Thyroid gland (tissue), 4 donors: ENCODE data around the gene FEV.

ENCODE experiments used
- CTCF ChIP-seq, 6 experiments: fragments of 200-600 bp in 3 of 6; fragments of 450-650 bp in 3 of 6; sonication (generic) in 3 of 6; IDR thresholded peaks; one replicate each; pipeline ENCODE4 v1.5.1; 2016 to 2019; ENCODE audit warnings: antibody characterized with exemption in 6 of 6, mild to moderate bottlenecking in 2 of 6, inconsistent platforms in 1 of 6, moderate library complexity in 1 of 6
- POLR2A ChIP-seq, 2 donors: fragments of 450-650 bp; IDR thresholded peaks; one replicate each; pipeline ENCODE4 v1.6.1; 2017; ENCODE audit warnings: antibody characterized with exemption in 2 of 2, mild to moderate bottlenecking in 2 of 2, moderate library complexity in 1 of 2

- TF ChIP-seq CTCF (IDR thresholded peaks at IDR 0.05) (no peak), POLR2A (IDR thresholded peaks at IDR 0.05) (no peak)
These were observed 23.8 kb downstream of the FEV start for GRCh38 chr2:218961229-218961628.
